C4-2B (cell line): Measurements from ENCODE around the gene NFKB1.

ENCODE experiments used
- H3K27ac ChIP-seq: fragments of 450-650 bp; 2 replicates; pipeline ENCODE4 v1.5.1; 2017
- ZFX ChIP-seq: fragments of 450-650 bp; IDR thresholded peaks from 2 replicates; pipeline ENCODE4 v1.6.1; 2017
- TF ChIP-seq, protein P1 (sequence below): fragments of 450-650 bp; conservative IDR thresholded peaks from 2 replicates; pipeline ENCODE4 v1.5.1; 2017; ENCODE audit warnings: mild to moderate bottlenecking

The NFKB1 gene, protein sequence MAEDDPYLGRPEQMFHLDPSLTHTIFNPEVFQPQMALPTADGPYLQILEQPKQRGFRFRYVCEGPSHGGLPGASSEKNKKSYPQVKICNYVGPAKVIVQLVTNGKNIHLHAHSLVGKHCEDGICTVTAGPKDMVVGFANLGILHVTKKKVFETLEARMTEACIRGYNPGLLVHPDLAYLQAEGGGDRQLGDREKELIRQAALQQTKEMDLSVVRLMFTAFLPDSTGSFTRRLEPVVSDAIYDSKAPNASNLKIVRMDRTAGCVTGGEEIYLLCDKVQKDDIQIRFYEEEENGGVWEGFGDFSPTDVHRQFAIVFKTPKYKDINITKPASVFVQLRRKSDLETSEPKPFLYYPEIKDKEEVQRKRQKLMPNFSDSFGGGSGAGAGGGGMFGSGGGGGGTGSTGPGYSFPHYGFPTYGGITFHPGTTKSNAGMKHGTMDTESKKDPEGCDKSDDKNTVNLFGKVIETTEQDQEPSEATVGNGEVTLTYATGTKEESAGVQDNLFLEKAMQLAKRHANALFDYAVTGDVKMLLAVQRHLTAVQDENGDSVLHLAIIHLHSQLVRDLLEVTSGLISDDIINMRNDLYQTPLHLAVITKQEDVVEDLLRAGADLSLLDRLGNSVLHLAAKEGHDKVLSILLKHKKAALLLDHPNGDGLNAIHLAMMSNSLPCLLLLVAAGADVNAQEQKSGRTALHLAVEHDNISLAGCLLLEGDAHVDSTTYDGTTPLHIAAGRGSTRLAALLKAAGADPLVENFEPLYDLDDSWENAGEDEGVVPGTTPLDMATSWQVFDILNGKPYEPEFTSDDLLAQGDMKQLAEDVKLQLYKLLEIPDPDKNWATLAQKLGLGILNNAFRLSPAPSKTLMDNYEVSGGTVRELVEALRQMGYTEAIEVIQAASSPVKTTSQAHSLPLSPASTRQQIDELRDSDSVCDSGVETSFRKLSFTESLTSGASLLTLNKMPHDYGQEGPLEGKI

GRCh38 chr4:102500696-102501446 lies at the start of gene NFKB1:
NFKB1 (plus strand) TSS chr4:102501359; CDS start chr4:102525519, 24,160 bp downstream.
- H3K27ac ChIP-seq: peak within 1 kb of the TSS; percentile 99
- TF ChIP-seq ZFX: no peak
- TF ChIP-seq, protein P1, sequence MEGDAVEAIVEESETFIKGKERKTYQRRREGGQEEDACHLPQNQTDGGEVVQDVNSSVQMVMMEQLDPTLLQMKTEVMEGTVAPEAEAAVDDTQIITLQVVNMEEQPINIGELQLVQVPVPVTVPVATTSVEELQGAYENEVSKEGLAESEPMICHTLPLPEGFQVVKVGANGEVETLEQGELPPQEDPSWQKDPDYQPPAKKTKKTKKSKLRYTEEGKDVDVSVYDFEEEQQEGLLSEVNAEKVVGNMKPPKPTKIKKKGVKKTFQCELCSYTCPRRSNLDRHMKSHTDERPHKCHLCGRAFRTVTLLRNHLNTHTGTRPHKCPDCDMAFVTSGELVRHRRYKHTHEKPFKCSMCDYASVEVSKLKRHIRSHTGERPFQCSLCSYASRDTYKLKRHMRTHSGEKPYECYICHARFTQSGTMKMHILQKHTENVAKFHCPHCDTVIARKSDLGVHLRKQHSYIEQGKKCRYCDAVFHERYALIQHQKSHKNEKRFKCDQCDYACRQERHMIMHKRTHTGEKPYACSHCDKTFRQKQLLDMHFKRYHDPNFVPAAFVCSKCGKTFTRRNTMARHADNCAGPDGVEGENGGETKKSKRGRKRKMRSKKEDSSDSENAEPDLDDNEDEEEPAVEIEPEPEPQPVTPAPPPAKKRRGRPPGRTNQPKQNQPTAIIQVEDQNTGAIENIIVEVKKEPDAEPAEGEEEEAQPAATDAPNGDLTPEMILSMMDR: no peak

DNA sequence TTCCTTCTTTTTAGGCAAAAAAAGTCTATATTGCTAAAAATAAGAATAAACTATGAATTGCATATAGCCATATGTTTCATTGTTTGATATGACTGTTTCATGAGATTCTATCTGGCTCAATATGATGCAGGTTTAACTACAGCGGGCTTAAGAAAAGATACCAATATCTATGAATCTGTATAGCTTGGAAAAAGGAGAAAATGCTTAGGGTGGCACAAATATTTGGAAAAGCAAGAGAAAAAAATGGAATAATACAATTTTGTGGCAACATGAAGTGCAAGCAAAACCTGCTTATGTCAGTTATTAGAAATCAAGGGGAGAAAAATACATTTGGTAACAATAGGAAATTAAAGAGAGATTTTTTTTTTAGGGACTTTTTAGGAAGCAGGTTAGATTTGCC lies 48.3 kb upstream of the NFKB1 start:
- H3K27ac ChIP-seq: no peak overlapping the region
- no peak for TF ChIP-seq ZFX
- TF ChIP-seq, protein P1: no peak

DNA sequence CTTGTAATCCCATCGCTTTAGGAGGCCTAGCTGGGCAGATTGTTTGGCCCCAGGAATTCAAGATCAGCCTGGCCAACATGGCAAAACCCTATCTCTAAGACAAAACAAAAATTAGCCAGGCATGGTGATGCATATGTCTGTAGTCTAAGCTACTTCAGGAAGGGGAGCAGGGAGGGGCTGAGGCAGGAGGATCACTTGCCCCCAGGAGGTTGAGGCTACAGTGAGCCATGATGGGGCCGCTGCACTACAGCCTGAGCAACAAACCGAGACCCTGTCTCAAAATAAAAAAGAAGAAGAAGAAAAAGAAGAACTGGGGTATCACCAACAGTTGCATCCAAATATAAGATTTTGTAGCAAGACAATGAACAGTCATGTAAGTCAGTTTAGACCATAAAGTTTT lies 47.3 kb upstream of the NFKB1 start:
- TF ChIP-seq ZFX: no peak
- TF ChIP-seq, protein P1: no peak
- no peak overlapping the region for H3K27ac ChIP-seq

GRCh38 chr4:102454268-102454667 lies 46.9 kb upstream of the NFKB1 start:
- no peak overlapping the region for H3K27ac ChIP-seq
- TF ChIP-seq, protein P1: no peak
- TF ChIP-seq ZFX: no peak

DNA sequence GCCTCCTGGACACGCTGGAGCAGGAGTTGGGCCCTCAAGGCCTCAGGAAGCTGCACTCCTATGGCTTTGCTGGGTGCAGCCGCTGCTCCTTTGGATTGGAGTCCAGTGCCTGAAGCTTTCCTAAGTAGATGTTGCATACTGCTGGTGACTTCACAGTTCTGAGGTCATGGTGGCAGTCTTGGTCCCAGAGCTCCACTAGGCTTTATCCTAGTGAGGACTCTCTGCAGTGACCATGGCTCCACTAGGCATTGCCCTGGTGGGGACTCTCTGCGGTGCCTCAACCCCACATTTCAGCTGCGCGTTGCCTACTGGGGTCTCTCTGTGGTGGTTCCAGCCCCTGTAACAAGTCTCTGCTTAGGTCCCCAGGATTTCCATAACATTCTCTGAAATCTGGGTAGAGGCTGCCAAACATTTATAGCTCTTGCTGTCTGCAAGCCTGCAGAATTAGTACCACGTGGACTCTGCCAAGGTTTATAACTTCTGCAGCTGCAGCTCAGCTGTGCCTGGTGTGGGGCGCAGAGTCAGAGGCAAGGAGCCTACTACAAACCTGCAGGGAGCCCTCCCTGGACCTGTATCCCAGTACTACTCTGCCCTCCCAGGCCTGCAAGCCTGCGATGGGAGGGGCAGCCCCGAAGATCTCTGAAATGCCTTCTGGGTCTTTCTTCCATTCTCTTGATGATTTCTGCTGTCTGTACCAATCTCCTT lies 46.0 kb upstream of the NFKB1 start:
- TF ChIP-seq, protein P1: no peak
- no peak overlapping the region for H3K27ac ChIP-seq

DNA sequence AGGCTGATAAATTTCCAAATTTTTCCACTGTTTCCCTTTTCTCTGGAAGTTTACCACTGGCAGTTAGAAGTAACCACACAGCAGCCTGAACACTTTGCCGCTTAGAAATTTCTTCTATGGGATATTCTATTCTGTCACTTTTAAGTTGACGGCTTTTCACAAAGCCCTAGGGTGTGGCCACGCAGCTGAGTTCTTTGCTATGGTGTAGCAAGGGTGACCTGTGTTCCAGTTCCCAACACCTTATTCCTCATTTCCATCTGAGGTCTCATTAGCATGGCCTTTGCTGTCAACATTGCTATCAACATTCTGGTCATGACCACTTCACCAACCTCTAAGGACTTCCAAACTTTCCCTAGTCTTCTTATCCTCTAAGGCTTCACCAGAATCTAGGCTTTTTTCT lies 45.4 kb upstream of the NFKB1 start:
- no peak overlapping the region for H3K27ac ChIP-seq
- no peak for TF ChIP-seq ZFX
- TF ChIP-seq, protein P1: no peak
